ENCODE data around the gene CHD1.

The CHD1 gene

GRCh38 chr5:98938464-98938863, 9.7 kb upstream of the CHD1 start:
- no peak overlapping the region for H3K27ac ChIP-seq
- no peak for TF ChIP-seq CTCF (conservative IDR thresholded peaks at IDR 0.05; ENCODE audit: low read depth)
- ChIA-PET POLR2A (ENCODE audit: low non-redundant PET) (no interaction called here), CTCF (no interaction called here)
- DNase-seq (ENCODE audit: low spot score), result peak; percentile 30

- TF ChIP-seq CTCF (conservative IDR thresholded peaks at IDR 0.05; ENCODE audit: low read depth), result no peak
- POLR2A ChIA-PET (ENCODE audit: low non-redundant PET), result no interaction called here
- CTCF ChIA-PET, result no interaction called here
- DNase-seq (ENCODE audit: low spot score), result no peak
- H3K27ac ChIP-seq, result no peak overlapping the region
These were observed 8.3 kb upstream of the CHD1 start for GRCh38 chr5:98936948-98937715.

GRCh38 chr5:98935206-98935605, 6.4 kb upstream of the CHD1 start:
- no peak for TF ChIP-seq CTCF (conservative IDR thresholded peaks at IDR 0.05; ENCODE audit: low read depth)
- CTCF ChIA-PET, result no interaction called here
- DNase-seq (ENCODE audit: low spot score), result no peak
- POLR2A ChIA-PET (ENCODE audit: low non-redundant PET), result no interaction called here
- no peak overlapping the region for H3K27ac ChIP-seq

- POLR2A ChIA-PET (ENCODE audit: low non-redundant PET), result interaction anchor here (1.2 kb wide), 1 partner anchor 10 kb away, joined by 3 read pairs; no protein-coding TSS in a partner anchor
- H3K27ac ChIP-seq, result no peak overlapping the region
- no peak for TF ChIP-seq CTCF (conservative IDR thresholded peaks at IDR 0.05; ENCODE audit: low read depth)
- DNase-seq (ENCODE audit: low spot score), result no peak
- CTCF ChIA-PET, result no interaction called here
These were observed 5.7 kb upstream of the CHD1 start for GRCh38 chr5:98934546-98934945.

GRCh38 chr5:98933445-98934072, 4.8 kb upstream of the CHD1 start:
- CTCF ChIA-PET, result no interaction called here
- DNase-seq (ENCODE audit: low spot score), result no peak
- TF ChIP-seq CTCF (conservative IDR thresholded peaks at IDR 0.05; ENCODE audit: low read depth), result no peak
- POLR2A ChIA-PET (ENCODE audit: low non-redundant PET), result interaction anchor here (1.2 kb wide), 1 partner anchor 11 kb away, joined by 3 read pairs; no protein-coding TSS in a partner anchor
- H3K27ac ChIP-seq, result no peak overlapping the region

- TF ChIP-seq CTCF (conservative IDR thresholded peaks at IDR 0.05; ENCODE audit: low read depth), result no peak
- ChIA-PET CTCF (no interaction called here), POLR2A (ENCODE audit: low non-redundant PET) (interaction anchor here (0.6 kb wide), 1 partner anchor 17 kb away, joined by 3 read pairs; no protein-coding TSS in a partner anchor)
- DNase-seq (ENCODE audit: low spot score), result no peak
- H3K27ac ChIP-seq, result no peak overlapping the region
These were observed 2.4 kb upstream of the CHD1 start for GRCh38 chr5:98930972-98931762.

Data from RWPE1 (cell line).